SHP77 treated with DMSO at 0.1 percent for 48 hours (cell line): ENCODE data around the gene TEP1.
"Not testable (repeated sequence)": the region's sequence is repeated elsewhere in the genome, so short reads cannot be mapped to it uniquely, and the experiment has no call there.

Experiments
- DNase-seq: peaks from one replicate; lab custom pipeline; 2025; lab: John Stamatoyannopoulos, UW

Gene TEP1

GRCh38 chr14:20341032-20341431, 72.3 kb downstream of the TEP1 start:
- DNase-seq, result not testable (repeated sequence)

GRCh38 chr14:20334017-20334416, 79.3 kb downstream of the TEP1 start:
- DNase-seq, result no peak

GRCh38 chr14:20333494-20333841, 79.8 kb downstream of the TEP1 start:
- no peak for DNase-seq

- peak; percentile 94 for DNase-seq
These were observed 80.4 kb downstream of the TEP1 start, which contains the start of gene CCNB1IP1 for GRCh38 chr14:20332788-20333493. CCNB1IP1 (minus strand) TSS chr14:20333279; CDS start chr14:20316523, 16,756 bp downstream.

GRCh38 chr14:20332431-20332787, 80.9 kb downstream of the TEP1 start:
- no peak for DNase-seq

GRCh38 chr14:20331053-20331613, 82.2 kb downstream of the TEP1 start:
- DNase-seq, result no peak

GRCh38 chr14:20329355-20329754, 83.9 kb downstream of the TEP1 start:
- no peak for DNase-seq

- no peak for DNase-seq
These were observed 84.6 kb downstream of the TEP1 start for GRCh38 chr14:20328705-20329104.

- DNase-seq, result peak; percentile 73
These were observed 86.1 kb downstream of the TEP1 start for GRCh38 chr14:20327005-20327869.

- no peak for DNase-seq
These were observed 95.6 kb downstream of the TEP1 start for GRCh38 chr14:20317720-20318119.
